BLaER1 treated with 17β-estradiol and CSF1 and Interleukin-3, amounts not matched to agents 10 nM and 100 nM (cell line): ENCODE measurements around the gene MAP3K7CL.

Experiments used
- H3K27ac ChIP-seq, 11 experiments: shearing (Covaris generic); formaldehyde crosslinking; 2 replicates each; pipeline ENCODE4 v1.8.1; 2022
- H3K27me3 ChIP-seq, 11 experiments: shearing (Covaris generic); formaldehyde crosslinking; 2 replicates each; pipeline ENCODE4 v1.8.1; 2022
- H3K36me3 ChIP-seq, 11 experiments: shearing (Covaris generic); formaldehyde crosslinking; 2 replicates each; pipeline ENCODE4 v1.8.1; 2022
- H3K4me1 ChIP-seq, 10 experiments: shearing (Covaris generic); formaldehyde crosslinking; 2 replicates each; pipeline ENCODE4 v1.8.1; 2022
- H3K4me2 ChIP-seq, 11 experiments: shearing (Covaris generic); formaldehyde crosslinking; 2 replicates each; pipeline ENCODE4 v1.8.1; 2022
- H3K4me3 ChIP-seq, 10 experiments: shearing (Covaris generic); formaldehyde crosslinking; 2 replicates each; pipeline ENCODE4 v1.8.1; 2022
- H3K9ac ChIP-seq, 11 experiments: shearing (Covaris generic); formaldehyde crosslinking; 2 replicates each; pipeline ENCODE4 v1.8.1; 2022
- H3K9me3 ChIP-seq, 11 experiments: shearing (Covaris generic); formaldehyde crosslinking; replicated peaks in 1 of 11; 2 replicates each; pipeline ENCODE4 v1.8.1; 2022
- H4K20me1 ChIP-seq, 11 experiments: shearing (Covaris generic); formaldehyde crosslinking; 2 replicates each; pipeline ENCODE4 v1.8.1; 2022
- Cebpa-rat ChIP-seq, 11 experiments: shearing (Covaris generic); IDR thresholded peaks; 2 replicates each; pipeline ENCODE4 v1.8.1; 2022

The MAP3K7CL gene

DNA sequence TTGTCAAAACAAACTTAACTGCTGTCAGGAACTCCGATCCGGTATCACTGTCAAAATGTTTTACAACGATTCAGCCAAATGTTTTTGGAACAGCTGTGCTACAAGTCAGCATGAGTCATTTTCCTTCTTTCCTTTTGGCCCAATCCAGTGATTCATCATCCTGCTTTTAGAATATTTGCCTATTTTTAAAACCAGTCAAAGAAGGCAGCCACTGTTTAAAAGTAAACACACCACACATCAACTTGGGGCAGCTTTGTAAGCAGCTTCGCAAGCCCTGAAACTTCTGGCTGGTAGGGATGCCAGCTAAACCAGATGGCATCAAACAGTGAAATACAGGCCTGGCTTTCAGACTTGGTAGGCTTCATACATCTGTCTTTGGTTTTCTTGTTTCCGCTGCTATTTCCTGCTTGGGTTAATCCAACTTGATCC lies 14.9 kb downstream of the MAP3K7CL start:
- TF ChIP-seq Cebpa-rat (IDR thresholded peaks at IDR 0.05) = peak in 4 of 11 experiments; percentile 46 to 95 (median 84); a peak in 8 of 22 replicates
- Histone ChIP-seq H3K4me2 (peak overlapping the region; percentile 54 to 85 (median 67)), H3K27ac (peak overlapping the region; percentile 46 to 94 (median 88)), H4K20me1 (no peaks in the 10 kb centered on the region), H3K27me3 (no peaks in the 10 kb centered on the region), H3K9ac (peak overlapping the region; percentile 23 to 80 (median 73); a peak in 21 of 22 replicates), H3K4me1 (peaks cover 43 to 55% (median 50%) of the 10 kb centered on the region in 10 experiments), H3K36me3 (no peaks in the 10 kb centered on the region), H3K9me3 (peaks cover 0 to 7% (median 0%) of the 10 kb centered on the region in 11 experiments; a peak in 2 of 22 replicates), H3K4me3 (peak overlapping the region in 2 of 10 experiments; percentile 3 to 22; a peak in 4 of 20 replicates)

GRCh38 chr21:29145852-29146453 lies 15.5 kb downstream of the MAP3K7CL start:
- Histone ChIP-seq H3K4me1 (peaks cover 43 to 55% (median 50%) of the 10 kb centered on the region in 10 experiments), H4K20me1 (no peaks in the 10 kb centered on the region), H3K9ac (peak overlapping the region in 10 of 11 experiments; percentile 51 to 80 (median 74); a peak in 20 of 22 replicates), H3K27ac (peak overlapping the region; percentile 46 to 94 (median 88)), H3K4me2 (peak overlapping the region; percentile 54 to 85 (median 67)), H3K27me3 (no peaks in the 10 kb centered on the region), H3K36me3 (no peaks in the 10 kb centered on the region), H3K4me3 (peak overlapping the region in 2 of 10 experiments; percentile 3 to 22; a peak in 1 of 20 replicates), H3K9me3 (peaks cover 0 to 7% (median 0%) of the 10 kb centered on the region in 11 experiments; a peak in 2 of 22 replicates)
- TF ChIP-seq Cebpa-rat (IDR thresholded peaks at IDR 0.05) = no peak

GRCh38 chr21:29146726-29147125 lies 16.3 kb downstream of the MAP3K7CL start:
- H4K20me1 ChIP-seq = no peaks in the 10 kb centered on the region
- H3K27ac ChIP-seq = peak overlapping the region in 10 of 11 experiments; percentile 74 to 94 (median 89); a peak in 20 of 22 replicates
- no peaks in the 10 kb centered on the region for H3K36me3 ChIP-seq
- H3K9me3 ChIP-seq = peaks cover 0 to 7% (median 0%) of the 10 kb centered on the region in 11 experiments; a peak in 2 of 22 replicates
- H3K4me3 ChIP-seq = no peak overlapping the region
- H3K4me2 ChIP-seq = peak overlapping the region; percentile 54 to 85 (median 67); a peak in 21 of 22 replicates
- H3K9ac ChIP-seq = peak overlapping the region in 6 of 11 experiments; percentile 56 to 80 (median 75); a peak in 10 of 22 replicates
- no peaks in the 10 kb centered on the region for H3K27me3 ChIP-seq
- peaks cover 43 to 55% (median 50%) of the 10 kb centered on the region in 10 experiments for H3K4me1 ChIP-seq
- TF ChIP-seq Cebpa-rat (IDR thresholded peaks at IDR 0.05) = no peak

DNA sequence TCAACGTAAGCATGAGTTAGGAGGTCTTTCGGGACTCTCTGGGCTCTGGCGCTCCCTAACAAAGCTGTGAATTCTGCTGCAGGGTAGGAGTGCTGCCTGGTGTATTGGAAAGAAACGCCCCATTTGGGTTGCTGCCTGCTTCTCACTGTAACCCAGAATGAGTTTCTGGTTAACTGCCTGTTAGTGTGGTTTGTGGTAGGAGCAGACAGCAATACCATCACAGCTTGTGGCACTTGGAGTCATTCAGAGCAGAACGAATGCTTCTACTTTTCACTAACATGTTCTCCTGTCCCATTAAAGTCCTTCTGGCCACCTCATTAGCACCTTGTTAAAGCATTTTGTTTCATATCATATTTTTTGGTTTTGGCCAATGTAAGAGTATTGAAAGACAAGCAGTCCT lies 18.1 kb downstream of the MAP3K7CL start:
- Histone ChIP-seq H3K4me3 (no peak overlapping the region), H3K27me3 (no peaks in the 10 kb centered on the region), H3K4me1 (peaks cover 39 to 48% (median 43%) of the 10 kb centered on the region in 10 experiments), H3K9ac (peak overlapping the region in 2 of 11 experiments; percentile 1 to 23; a peak in 1 of 22 replicates), H4K20me1 (no peaks in the 10 kb centered on the region), H3K4me2 (peak overlapping the region; percentile 0 to 63 (median 50); a peak in 20 of 22 replicates), H3K27ac (peak overlapping the region in 5 of 11 experiments; percentile 2 to 63 (median 50); a peak in 7 of 22 replicates), H3K36me3 (no peaks in the 10 kb centered on the region), H3K9me3 (0 out of 22 replicates have a peak, but pooled peaks cover 0 to under 1% (median 0%) of the 10 kb centered on the region in 11 experiments)
- TF ChIP-seq Cebpa-rat (IDR thresholded peaks at IDR 0.05) = no peak

- Histone ChIP-seq H3K27me3 (no peaks in the 10 kb centered on the region), H3K9ac (no peak overlapping the region), H3K4me3 (no peak overlapping the region), H3K36me3 (no peaks in the 10 kb centered on the region), H3K9me3 (no peaks in the 10 kb centered on the region), H3K27ac (no peak overlapping the region), H3K4me2 (no peak overlapping the region), H4K20me1 (no peaks in the 10 kb centered on the region), H3K4me1 (peaks cover 27 to 34% (median 30%) of the 10 kb centered on the region in 10 experiments)
- no peak for TF ChIP-seq Cebpa-rat (IDR thresholded peaks at IDR 0.05)
Measured at GRCh38 chr21:29149808-29150425, 19.5 kb downstream of the MAP3K7CL start.

DNA sequence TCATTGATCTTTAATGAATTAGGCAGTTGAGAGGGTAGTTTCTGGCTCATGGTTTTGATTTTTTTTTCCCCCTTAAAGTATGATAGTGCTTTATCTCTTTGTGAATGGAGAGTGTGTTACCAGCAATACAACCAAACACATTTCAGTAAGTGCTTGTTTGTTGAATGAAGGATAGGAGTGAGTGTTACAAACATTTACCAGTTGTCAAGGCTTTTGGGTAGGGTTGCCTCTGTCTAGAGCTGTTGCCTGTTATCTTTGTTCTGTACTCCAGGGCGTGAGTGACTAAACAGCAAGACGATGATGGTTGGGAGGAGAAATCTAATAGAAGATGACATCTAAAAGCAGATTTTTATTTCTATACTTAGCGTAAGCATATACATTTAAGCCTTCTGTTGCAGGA lies 21.5 kb downstream of the MAP3K7CL start:
- no peak overlapping the region for H3K4me3 ChIP-seq
- no peaks in the 10 kb centered on the region for H3K27me3 ChIP-seq
- no peak overlapping the region for H3K27ac ChIP-seq
- H3K4me2 ChIP-seq = no peak overlapping the region
- no peak overlapping the region for H3K9ac ChIP-seq
- H3K4me1 ChIP-seq = peaks cover 9 to 15% (median 12%) of the 10 kb centered on the region in 10 experiments
- TF ChIP-seq Cebpa-rat (IDR thresholded peaks at IDR 0.05) = no peak
- no peaks in the 10 kb centered on the region for H4K20me1 ChIP-seq
- H3K9me3 ChIP-seq = peaks cover 0 to 6% (median 0%) of the 10 kb centered on the region in 11 experiments; a peak in 3 of 22 replicates
- 0 out of 22 replicates have a peak, but pooled peaks cover 0 to 5% (median 0%) of the 10 kb centered on the region in 11 experiments for H3K36me3 ChIP-seq

DNA sequence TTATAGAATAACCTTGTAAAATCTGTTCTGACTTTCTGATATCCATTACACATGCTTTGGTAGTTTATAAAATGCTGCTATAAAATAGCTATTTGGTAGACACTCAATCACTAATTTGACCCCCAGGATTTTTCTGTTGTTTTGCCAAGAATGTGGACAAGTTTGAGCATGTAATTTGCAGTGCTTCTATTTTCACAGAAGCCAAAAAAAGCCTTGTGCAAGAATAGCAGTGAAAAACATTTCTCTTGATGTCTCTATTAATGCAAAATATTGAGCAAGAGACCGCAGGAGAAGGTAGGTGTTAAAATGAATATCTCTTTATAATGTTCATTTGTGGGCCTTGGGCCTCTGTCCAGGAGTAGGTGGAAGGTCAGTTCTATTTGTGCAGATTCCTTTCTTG lies 22.5 kb downstream of the MAP3K7CL start:
- Histone ChIP-seq H3K4me3 (no peak overlapping the region), H3K27ac (no peak overlapping the region), H3K27me3 (no peaks in the 10 kb centered on the region), H3K9ac (no peak overlapping the region), H3K9me3 (peaks cover 0 to 6% (median 0%) of the 10 kb centered on the region in 11 experiments; a peak in 3 of 22 replicates), H4K20me1 (no peaks in the 10 kb centered on the region), H3K4me2 (no peak overlapping the region), H3K36me3 (0 out of 22 replicates have a peak, but pooled peaks cover 0 to 5% (median 0%) of the 10 kb centered on the region in 11 experiments), H3K4me1 (peaks cover 9 to 17% (median 13%) of the 10 kb centered on the region in 10 experiments)
- no peak for TF ChIP-seq Cebpa-rat (IDR thresholded peaks at IDR 0.05)

DNA sequence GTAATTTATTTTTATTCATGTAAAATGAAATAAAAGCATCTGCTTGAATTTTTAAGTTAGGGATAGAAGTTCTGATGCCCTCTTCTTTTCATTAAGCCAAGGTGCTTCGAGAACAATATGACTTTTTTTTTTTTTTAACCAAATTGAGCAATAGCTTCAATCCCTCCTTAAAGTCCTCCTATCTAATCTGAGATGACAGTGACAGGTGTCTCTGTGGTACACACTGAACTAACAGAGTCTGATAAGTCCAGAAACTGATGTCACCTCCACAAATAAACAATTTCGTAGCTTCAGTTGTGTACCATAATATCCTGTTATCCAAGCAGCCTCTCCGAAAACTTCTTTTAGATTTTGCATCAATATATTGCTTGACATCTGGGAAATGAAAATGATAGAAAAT lies 23.8 kb downstream of the MAP3K7CL start:
- Histone ChIP-seq H4K20me1 (no peaks in the 10 kb centered on the region), H3K4me3 (no peak overlapping the region), H3K27ac (no peak overlapping the region), H3K9me3 (peaks cover 0 to 6% (median 0%) of the 10 kb centered on the region in 11 experiments; a peak in 3 of 22 replicates), H3K27me3 (no peaks in the 10 kb centered on the region), H3K36me3 (0 out of 22 replicates have a peak, but pooled peaks cover 0 to 5% (median 0%) of the 10 kb centered on the region in 11 experiments), H3K4me2 (no peak overlapping the region), H3K9ac (no peak overlapping the region), H3K4me1 (peaks cover 0 to 10% (median under 1%) of the 10 kb centered on the region in 10 experiments; a peak in 10 of 20 replicates)
- TF ChIP-seq Cebpa-rat (IDR thresholded peaks at IDR 0.05) = no peak
